Testis (tissue), 3 donors: ENCODE results near the gene FGA. TPM values are rescaled to one million over a fixed set of nuclear protein-coding genes. Genes with fewer than 3 reads are reported as not detected.

Source experiments
- DNase-seq: peaks from one replicate; pipeline ENCODE4 v3.0.0-alpha.2; 2019
- H3K27ac ChIP-seq, 2 donors: fragments of 200-600 bp; sonication (generic); one replicate each; pipeline ENCODE4 v1.5.1; 2019
- H3K27me3 ChIP-seq: fragments of 200-600 bp; sonication (generic); one replicate; pipeline ENCODE4 v1.5.1; 2019
- H3K36me3 ChIP-seq: fragments of 200-600 bp; sonication (generic); one replicate; pipeline ENCODE4 v1.5.1; 2017; ENCODE audit warnings: low read depth; ENCODE audit errors: missing control alignments
- H3K4me1 ChIP-seq: fragments of 200-600 bp; sonication (generic); one replicate; pipeline ENCODE4 v1.5.1; 2019
- H3K4me3 ChIP-seq, 2 donors: fragments of 200-600 bp; sonication (generic); one replicate each; pipeline ENCODE4 v1.5.1; 2017 to 2019
- H3K9me3 ChIP-seq: fragments of 200-600 bp; sonication (generic); one replicate; pipeline ENCODE4 v1.5.1; 2017
- CTCF ChIP-seq, 3 experiments: fragments of 450-650 bp in 2 of 3; fragments of 200-600 bp in 1 of 3; sonication (generic) in 1 of 3; IDR thresholded peaks; one replicate each; pipeline ENCODE4 v1.5.1; 2016 to 2019; ENCODE audit warnings: antibody characterized with exemption in 3 of 3, mild to moderate bottlenecking in 2 of 3, moderate library complexity in 1 of 3
- POLR2A ChIP-seq: fragments of 450-650 bp; IDR thresholded peaks from one replicate; pipeline ENCODE4 v1.6.1; 2017; ENCODE audit warnings: antibody characterized with exemption, mild to moderate bottlenecking, moderate library complexity
- WGBS, 2 donors: methylation state at CpG; one replicate each; pipeline ENCODE4 v1.1.5; 2018; 5-methylcytosine and 5-hydroxymethylcytosine counted together
- intact Hi-C: fragments of 100-400 bp; cut with DNase I; formaldehyde crosslinking; loops from one replicate; pipeline ENCODE4 v1.15.1; 2023; ENCODE audit warnings: low total_unique reads
- polyA plus RNA-seq: library from polyadenylated mRNA; stranded (reverse); fragments of 350-450 nt; fragmentation: Illumina TruSeq; extraction: RNeasy Lipid Tissue Mini Kit (QIAGEN cat#74804); gene quantifications from one replicate; pipeline ENCODE4 v1.2.3, GENCODE V29; 2014; ENCODE audit warnings: low read depth, low replicate concordance; ENCODE audit not compliant: insufficient read depth
- total RNA-seq, 2 donors: library from RNA; depleted of rRNA; stranded (reverse); fragments of >200 nt; gene quantifications; one replicate each; pipeline ENCODE4 v1.2.3, GENCODE V29; 2016

FGA gene
- total and polyA plus RNA-seq, 3 donors from 2014 or later, result 1.1 to 9.1 (median 1.4) TPM

GRCh38 chr4:154559494-154560418, 30.8 kb downstream of the FGA start:
- WGBS, 2 donors, result 69 to 75% methylated on average over 9 of the region's 9 CpGs
- Histone ChIP-seq H3K9me3 (no peaks in the 10 kb centered on the region), H3K27ac (no peak overlapping the region), H3K4me3 (no peak overlapping the region), H3K27me3 (no peaks in the 10 kb centered on the region), H3K4me1 (no peaks in the 10 kb centered on the region), H3K36me3 (no peaks in the 10 kb centered on the region)
- DNase-seq, result no peak
- TF ChIP-seq CTCF (IDR thresholded peaks at IDR 0.05), result peak in 1 of 3 experiments; percentile 10
- TF ChIP-seq POLR2A, result no peak
- intact Hi-C loops, result no loop called here

- Histone ChIP-seq H3K36me3 (no peaks in the 10 kb centered on the region), H3K4me1 (no peaks in the 10 kb centered on the region), H3K9me3 (no peaks in the 10 kb centered on the region), H3K4me3 (no peak overlapping the region), H3K27me3 (no peaks in the 10 kb centered on the region), H3K27ac (no peak overlapping the region)
- 91 to 93% methylated on average over 1 of the region's 1 CpG for WGBS, 2 donors
- no peak for TF ChIP-seq CTCF (IDR thresholded peaks at IDR 0.05)
- TF ChIP-seq POLR2A, result no peak
- intact Hi-C loops, result no loop called here
- no peak for DNase-seq
Observed at GRCh38 chr4:154559141-154559493, 31.4 kb downstream of the FGA start.

GRCh38 chr4:154551872-154552686, 38.5 kb downstream of the FGA start:
- Histone ChIP-seq H3K4me3 (no peak overlapping the region), H3K9me3 (no peaks in the 10 kb centered on the region), H3K27me3 (no peaks in the 10 kb centered on the region), H3K27ac (no peak overlapping the region), H3K36me3 (no peaks in the 10 kb centered on the region), H3K4me1 (peaks cover 8% of the 10 kb centered on the region)
- intact Hi-C loops, result no loop called here
- 37 to 38% methylated on average over 6 of the region's 6 CpGs for WGBS, 2 donors
- TF ChIP-seq CTCF (IDR thresholded peaks at IDR 0.05) (peak; percentile 44 to 75 (median 47)), POLR2A (no peak)
- peak; percentile 85 for DNase-seq

GRCh38 chr4:154549894-154550790, 40.4 kb downstream of the FGA start, which contains the start of gene PLRG1:
TSS of gene PLRG1 (minus strand) at chr4:154550400. CDS start at chr4:154550308, 92 bp downstream.
- TF ChIP-seq CTCF (IDR thresholded peaks at IDR 0.05), result peak; percentile 14 to 63 (median 19)
- peak; percentile 21 for TF ChIP-seq POLR2A
- peak; percentile 97 for DNase-seq
- 0 to 1% methylated on average over 29 to 51 of the region's 51 CpGs for WGBS, 2 donors
- Histone ChIP-seq H3K27ac (peak within 1 kb of the TSS; percentile 74 to 81), H3K4me1 (peaks cover 8% of the 10 kb centered on the region), H3K4me3 (peak within 1 kb of the TSS; percentile 72 to 88), H3K9me3 (no peaks in the 10 kb centered on the region), H3K36me3 (no peaks in the 10 kb centered on the region), H3K27me3 (no peaks in the 10 kb centered on the region)
- intact Hi-C loops, result no loop called here
